ENCODE measurements around the gene FSD2. TPM values are rescaled to one million over a fixed set of nuclear protein-coding genes. Genes with fewer than 3 reads are reported as not detected.

FSD2 gene
- total RNA-seq, 1 donor from 2014 or later, result not detected

- DNase-seq (ENCODE audit: low spot score in 2 of 2), result no peak
- no peaks in the 10 kb centered on the region for H3K36me3 ChIP-seq
- H3K4me1 ChIP-seq, result no peaks in the 10 kb centered on the region
- H3K4me3 ChIP-seq, result no peak overlapping the region
- TF ChIP-seq CTCF (IDR thresholded peaks at IDR 0.05), result no peak
- H3K9me3 ChIP-seq, result no peaks in the 10 kb centered on the region
- no peaks in the 10 kb centered on the region for H3K27me3 ChIP-seq
- intact Hi-C loops (cut with DNase I), result no loop called here
- no peak overlapping the region for H3K27ac ChIP-seq
Observed at GRCh38 chr15:82845686-82846085, 39.8 kb upstream of the FSD2 start.

DNA sequence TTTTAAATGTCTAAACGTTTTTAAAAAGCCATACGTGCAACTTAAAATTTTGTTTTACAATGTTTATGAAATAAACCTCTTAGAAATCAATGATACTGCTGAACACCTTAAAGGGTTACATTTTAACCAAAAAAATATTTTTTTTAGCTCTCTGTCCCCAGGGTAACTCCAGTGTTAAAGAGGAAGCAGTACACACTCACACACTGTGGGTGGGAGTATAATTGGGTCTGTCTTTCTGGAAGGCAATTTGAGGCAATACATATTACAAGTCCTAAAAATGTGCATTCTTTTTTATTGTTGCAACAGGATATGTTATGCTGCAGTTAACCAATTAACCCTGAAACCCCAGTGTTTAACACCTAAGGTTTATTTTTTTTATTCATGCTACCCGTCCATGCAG lies 37.7 kb upstream of the FSD2 start:
- H3K36me3 ChIP-seq, result no peaks in the 10 kb centered on the region
- TF ChIP-seq CTCF (IDR thresholded peaks at IDR 0.05), result no peak
- H3K9me3 ChIP-seq, result no peaks in the 10 kb centered on the region
- no peaks in the 10 kb centered on the region for H3K4me1 ChIP-seq
- H3K4me3 ChIP-seq, result no peak overlapping the region
- intact Hi-C loops (cut with DNase I), result no loop called here
- no peaks in the 10 kb centered on the region for H3K27me3 ChIP-seq
- no peak for DNase-seq (ENCODE audit: low spot score in 2 of 2)
- H3K27ac ChIP-seq, result no peak overlapping the region

GRCh38 chr15:82840166-82840565 lies 34.3 kb upstream of the FSD2 start:
- Histone ChIP-seq H3K4me1 (no peaks in the 10 kb centered on the region), H3K4me3 (no peak overlapping the region), H3K27ac (no peak overlapping the region), H3K27me3 (no peaks in the 10 kb centered on the region), H3K9me3 (no peaks in the 10 kb centered on the region), H3K36me3 (peaks cover 25 to 31% of the 10 kb centered on the region in 2 donors)
- TF ChIP-seq CTCF (IDR thresholded peaks at IDR 0.05), result no peak
- no peak for DNase-seq (ENCODE audit: low spot score in 2 of 2)
- intact Hi-C loops (cut with DNase I), result no loop called here

- no peak overlapping the region for H3K4me3 ChIP-seq
- H3K4me1 ChIP-seq, result no peaks in the 10 kb centered on the region
- DNase-seq (ENCODE audit: low spot score in 2 of 2), result no peak
- intact Hi-C loops (cut with DNase I), result no loop called here
- no peak overlapping the region for H3K27ac ChIP-seq
- H3K27me3 ChIP-seq, result no peaks in the 10 kb centered on the region
- no peak for TF ChIP-seq CTCF (IDR thresholded peaks at IDR 0.05)
- no peaks in the 10 kb centered on the region for H3K9me3 ChIP-seq
- H3K36me3 ChIP-seq, result peaks cover 36 to 41% of the 10 kb centered on the region in 2 donors
Observed at GRCh38 chr15:82839136-82839535, 33.3 kb upstream of the FSD2 start.

- Histone ChIP-seq H3K36me3 (peaks cover 45 to 50% of the 10 kb centered on the region in 2 donors), H3K4me1 (no peaks in the 10 kb centered on the region), H3K9me3 (no peaks in the 10 kb centered on the region), H3K27me3 (no peaks in the 10 kb centered on the region), H3K4me3 (no peak overlapping the region), H3K27ac (no peak overlapping the region)
- intact Hi-C loops (cut with DNase I), result no loop called here
- TF ChIP-seq CTCF (IDR thresholded peaks at IDR 0.05), result no peak
- DNase-seq (ENCODE audit: low spot score in 2 of 2), result no peak
Observed at GRCh38 chr15:82838096-82838735, 32.3 kb upstream of the FSD2 start.

All from ascending aorta (tissue), 2 donors.